Neural cell (in vitro differentiated cells): Measurements from ENCODE around the gene RAPGEF2. TPM values are rescaled to one million over a fixed set of nuclear protein-coding genes. Genes with fewer than 3 reads are reported as not detected.
A peak's percentile ranks its signal among the peaks of the same experiment; 100 is the strongest.

Experiments
- H2AFZ ChIP-seq: fragments of 200-600, 300-800 bp; sonication (generic), shearing (Covaris generic); 2 replicates; pipeline ENCODE4 v1.6.0; 2014; ENCODE audit warnings: low read depth, mild to moderate bottlenecking, antibody characterized with exemption, low read length, moderate library complexity
- H3F3A ChIP-seq: fragments of 200-600 bp; shearing (Covaris generic); 2 replicates; pipeline ENCODE4 v1.6.1; 2016; ENCODE audit warnings: mild to moderate bottlenecking, moderate library complexity, mixed read lengths, antibody characterized with exemption, low read length; ENCODE audit not compliant: insufficient read depth, poor library complexity, severe bottlenecking
- H3K27ac ChIP-seq: fragments of 200-600, 300-800 bp; sonication (generic), shearing (Covaris generic); 2 replicates; pipeline ENCODE4 v1.5.1; 2014; ENCODE audit warnings: mild to moderate bottlenecking, low read length, moderate library complexity
- H3K27me3 ChIP-seq: fragments of 300-800, 200-600 bp; sonication (generic), shearing (Covaris generic); 2 replicates; pipeline ENCODE4 v1.6.0; 2014; ENCODE audit warnings: mild to moderate bottlenecking, low read depth, low read length, moderate library complexity; ENCODE audit not compliant: insufficient read depth
- H3K36me3 ChIP-seq: fragments of 300-800, 200-600 bp; sonication (generic), shearing (Covaris generic); 2 replicates; pipeline ENCODE4 v1.5.1; 2014; ENCODE audit warnings: mild to moderate bottlenecking, antibody characterized with exemption, low read length, moderate library complexity; ENCODE audit not compliant: insufficient read depth
- H3K4me2 ChIP-seq: fragments of 300-800, 200-600 bp; sonication (generic), shearing (Covaris generic); 2 replicates; pipeline ENCODE4 v1.6.0; 2014; ENCODE audit warnings: mild to moderate bottlenecking, low read length
- H3K4me3 ChIP-seq: fragments of 300-800, 200-600 bp; sonication (generic), shearing (Covaris generic); 2 replicates; pipeline ENCODE4 v1.5.1; 2014; ENCODE audit warnings: mild to moderate bottlenecking, low read length, moderate library complexity
- H3K79me2 ChIP-seq: fragments of 200-600 bp; shearing (Covaris generic); replicated peaks from 2 replicates; pipeline ENCODE4 v1.6.0; 2014; ENCODE audit warnings: mild to moderate bottlenecking, low read length, moderate library complexity; ENCODE audit not compliant: insufficient read depth
- H3K9ac ChIP-seq: fragments of 300-800, 200-600 bp; sonication (generic), shearing (Covaris generic); 2 replicates; pipeline ENCODE4 v1.6.1; 2016; ENCODE audit warnings: mild to moderate bottlenecking, low read length, mixed read lengths
- H3K9me2 ChIP-seq: fragments of 200-600 bp; shearing (Covaris generic); 2 replicates; pipeline ENCODE4 v1.6.1; 2016; ENCODE audit warnings: mild to moderate bottlenecking, low read length, mixed read lengths; ENCODE audit not compliant: insufficient read depth
- H3K9me3 ChIP-seq: fragments of 200-600, 300-800 bp; sonication (generic), shearing (Covaris generic); 2 replicates; pipeline ENCODE4 v1.6.1; 2016; ENCODE audit warnings: mild to moderate bottlenecking, mixed run types, low read length, moderate library complexity, mixed read lengths
- H4K20me1 ChIP-seq: fragments of 200-600 bp; shearing (Covaris generic); 2 replicates; pipeline ENCODE4 v1.6.1; 2016; ENCODE audit warnings: mild to moderate bottlenecking, mixed run types; ENCODE audit not compliant: insufficient read depth
- EP300 ChIP-seq: fragments of 450-650 bp; conservative IDR thresholded peaks from 2 replicates; pipeline ENCODE4 v1.6.1; 2014; ENCODE audit warnings: antibody characterized with exemption, mild to moderate bottlenecking, moderate library complexity; ENCODE audit not compliant: poor library complexity, severe bottlenecking
- EZH2 ChIP-seq: fragments of 200-600, 300-800 bp; shearing (Covaris generic), sonication (generic); IDR thresholded peaks from 2 replicates; pipeline ENCODE4 v1.6.1; 2014; ENCODE audit warnings: antibody characterized with exemption, low read length, borderline replicate concordance, mild to moderate bottlenecking; ENCODE audit not compliant: insufficient read depth, poor library complexity, severe bottlenecking
- MXI1 ChIP-seq: fragments of 450-650 bp; conservative IDR thresholded peaks from 2 replicates; pipeline ENCODE4 v1.6.1; 2014; ENCODE audit warnings: antibody characterized with exemption, mild to moderate bottlenecking; ENCODE audit not compliant: poor library complexity, severe bottlenecking
- POLR2AphosphoS5 ChIP-seq: IDR thresholded peaks from 2 replicates; pipeline ENCODE4 v1.6.1; 2012
- RAD21 ChIP-seq: fragments of 450-650 bp; conservative IDR thresholded peaks from 2 replicates; pipeline ENCODE4 v1.6.1; 2014; ENCODE audit warnings: antibody characterized with exemption, mild to moderate bottlenecking, moderate library complexity
- SMC3 ChIP-seq: fragments of 450-650 bp; conservative IDR thresholded peaks from 2 replicates; pipeline ENCODE4 v1.6.1; 2014; ENCODE audit warnings: antibody characterized with exemption, mild to moderate bottlenecking, moderate library complexity; ENCODE audit not compliant: poor library complexity
- TAF1 ChIP-seq: IDR thresholded peaks from 2 replicates; pipeline ENCODE4 v1.6.1; 2012; ENCODE audit warnings: low read depth
- polyA plus RNA-seq: library from polyadenylated mRNA; depleted of rRNA; stranded (reverse); fragments of >200 nt; gene quantifications from 2 replicates; pipeline ENCODE4 v1.2.3, GENCODE V29; 2014
- TF ChIP-seq, protein P1 (sequence below): IDR thresholded peaks from 2 replicates; pipeline ENCODE4 v1.6.1; 2012; ENCODE audit warnings: borderline replicate concordance
- TF ChIP-seq, protein P2 (sequence below): fragments of 450-650 bp; IDR thresholded peaks from 2 replicates; pipeline ENCODE4 v1.5.1; 2014; ENCODE audit warnings: antibody characterized with exemption, mild to moderate bottlenecking, moderate library complexity; ENCODE audit not compliant: poor library complexity, severe bottlenecking

RAPGEF2 gene
- polyA plus RNA-seq, 1 donor from 2014 or later = 134 TPM

DNA sequence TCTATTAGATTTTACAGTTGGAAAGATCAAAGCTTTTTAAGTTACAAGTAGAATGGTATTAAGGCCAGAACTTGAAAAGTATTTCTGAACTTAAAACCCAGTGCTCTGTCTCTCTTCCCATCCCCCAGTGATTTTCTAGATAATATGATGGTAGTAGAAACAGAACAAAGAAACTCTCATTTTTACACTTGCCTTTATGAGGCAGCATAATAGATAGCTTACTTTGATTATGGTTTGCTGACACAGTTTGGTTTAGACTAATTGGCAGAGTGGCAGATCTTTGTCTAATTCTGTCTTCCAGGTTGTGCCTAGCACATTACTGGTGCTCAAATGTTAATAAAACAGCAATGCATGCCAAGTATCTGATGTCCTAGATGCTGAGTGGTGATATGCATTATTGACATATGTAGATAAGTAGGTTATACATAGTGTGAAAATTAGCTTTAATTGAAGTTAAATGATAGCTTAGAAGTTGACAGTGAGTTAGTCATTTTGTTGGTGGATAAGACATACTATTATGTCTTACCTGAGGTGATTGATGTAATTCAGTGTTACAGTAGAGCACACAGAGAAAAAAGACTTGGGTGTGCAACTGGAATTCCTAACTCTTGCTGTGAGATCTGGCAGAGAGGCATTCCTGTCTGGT lies 4.3 kb upstream of the RAPGEF2 start:
- Histone ChIP-seq H3K36me3 (no peaks in the 10 kb centered on the region), H3K9me2 (no peaks in the 10 kb centered on the region), H3K9me3 (no peaks in the 10 kb centered on the region), H4K20me1 (no peaks in the 10 kb centered on the region), H3K4me2 (peak overlapping the region; percentile 28), H3K79me2 (peaks cover 9% of the 10 kb centered on the region), H2AFZ (no peak overlapping the region), H3K27ac (peak overlapping the region; percentile 38), H3K4me3 (no peak overlapping the region), H3K27me3 (peaks cover 3% of the 10 kb centered on the region), H3K9ac (no peak overlapping the region), H3F3A (no peaks in the 10 kb centered on the region)
- TF ChIP-seq EP300 (no peak), TAF1 (no peak), POLR2AphosphoS5 (no peak)
- TF ChIP-seq, protein P1, sequence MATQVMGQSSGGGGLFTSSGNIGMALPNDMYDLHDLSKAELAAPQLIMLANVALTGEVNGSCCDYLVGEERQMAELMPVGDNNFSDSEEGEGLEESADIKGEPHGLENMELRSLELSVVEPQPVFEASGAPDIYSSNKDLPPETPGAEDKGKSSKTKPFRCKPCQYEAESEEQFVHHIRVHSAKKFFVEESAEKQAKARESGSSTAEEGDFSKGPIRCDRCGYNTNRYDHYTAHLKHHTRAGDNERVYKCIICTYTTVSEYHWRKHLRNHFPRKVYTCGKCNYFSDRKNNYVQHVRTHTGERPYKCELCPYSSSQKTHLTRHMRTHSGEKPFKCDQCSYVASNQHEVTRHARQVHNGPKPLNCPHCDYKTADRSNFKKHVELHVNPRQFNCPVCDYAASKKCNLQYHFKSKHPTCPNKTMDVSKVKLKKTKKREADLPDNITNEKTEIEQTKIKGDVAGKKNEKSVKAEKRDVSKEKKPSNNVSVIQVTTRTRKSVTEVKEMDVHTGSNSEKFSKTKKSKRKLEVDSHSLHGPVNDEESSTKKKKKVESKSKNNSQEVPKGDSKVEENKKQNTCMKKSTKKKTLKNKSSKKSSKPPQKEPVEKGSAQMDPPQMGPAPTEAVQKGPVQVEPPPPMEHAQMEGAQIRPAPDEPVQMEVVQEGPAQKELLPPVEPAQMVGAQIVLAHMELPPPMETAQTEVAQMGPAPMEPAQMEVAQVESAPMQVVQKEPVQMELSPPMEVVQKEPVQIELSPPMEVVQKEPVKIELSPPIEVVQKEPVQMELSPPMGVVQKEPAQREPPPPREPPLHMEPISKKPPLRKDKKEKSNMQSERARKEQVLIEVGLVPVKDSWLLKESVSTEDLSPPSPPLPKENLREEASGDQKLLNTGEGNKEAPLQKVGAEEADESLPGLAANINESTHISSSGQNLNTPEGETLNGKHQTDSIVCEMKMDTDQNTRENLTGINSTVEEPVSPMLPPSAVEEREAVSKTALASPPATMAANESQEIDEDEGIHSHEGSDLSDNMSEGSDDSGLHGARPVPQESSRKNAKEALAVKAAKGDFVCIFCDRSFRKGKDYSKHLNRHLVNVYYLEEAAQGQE = no peak

- TF ChIP-seq EZH2 (no peak), POLR2AphosphoS5 (no peak), SMC3 (no peak), EP300 (no peak), MXI1 (no peak), TAF1 (no peak), RAD21 (no peak)
- TF ChIP-seq, protein P1 = no peak
- TF ChIP-seq, protein P2, sequence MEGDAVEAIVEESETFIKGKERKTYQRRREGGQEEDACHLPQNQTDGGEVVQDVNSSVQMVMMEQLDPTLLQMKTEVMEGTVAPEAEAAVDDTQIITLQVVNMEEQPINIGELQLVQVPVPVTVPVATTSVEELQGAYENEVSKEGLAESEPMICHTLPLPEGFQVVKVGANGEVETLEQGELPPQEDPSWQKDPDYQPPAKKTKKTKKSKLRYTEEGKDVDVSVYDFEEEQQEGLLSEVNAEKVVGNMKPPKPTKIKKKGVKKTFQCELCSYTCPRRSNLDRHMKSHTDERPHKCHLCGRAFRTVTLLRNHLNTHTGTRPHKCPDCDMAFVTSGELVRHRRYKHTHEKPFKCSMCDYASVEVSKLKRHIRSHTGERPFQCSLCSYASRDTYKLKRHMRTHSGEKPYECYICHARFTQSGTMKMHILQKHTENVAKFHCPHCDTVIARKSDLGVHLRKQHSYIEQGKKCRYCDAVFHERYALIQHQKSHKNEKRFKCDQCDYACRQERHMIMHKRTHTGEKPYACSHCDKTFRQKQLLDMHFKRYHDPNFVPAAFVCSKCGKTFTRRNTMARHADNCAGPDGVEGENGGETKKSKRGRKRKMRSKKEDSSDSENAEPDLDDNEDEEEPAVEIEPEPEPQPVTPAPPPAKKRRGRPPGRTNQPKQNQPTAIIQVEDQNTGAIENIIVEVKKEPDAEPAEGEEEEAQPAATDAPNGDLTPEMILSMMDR = no peak
- Histone ChIP-seq H2AFZ (no peak overlapping the region), H3K9me2 (no peaks in the 10 kb centered on the region), H3F3A (peaks cover 5% of the 10 kb centered on the region), H3K4me2 (peak overlapping the region; percentile 93), H3K27me3 (peaks cover 3% of the 10 kb centered on the region), H3K4me3 (peak overlapping the region; percentile 84), H3K27ac (peak overlapping the region; percentile 12), H3K79me2 (peaks cover 40% of the 10 kb centered on the region), H3K36me3 (no peaks in the 10 kb centered on the region), H3K9ac (peak overlapping the region; percentile 96), H4K20me1 (peaks cover 20% of the 10 kb centered on the region), H3K9me3 (no peaks in the 10 kb centered on the region)
Observed at GRCh38 chr4:159101988-159102621, 774 bp upstream of the RAPGEF2 start.
